ENCODE results near the gene ASB7.

Gene ASB7

GRCh38 chr15:100627789-100628395 lies 25.5 kb downstream of the ASB7 start:
- TF ChIP-seq CTCF (IDR thresholded peaks at IDR 0.05; ENCODE audit: insufficient read depth, low read depth, low read length, missing control alignments): peak; percentile 68
- H3K4me3 ChIP-seq (ENCODE audit: low read depth, low read length): no peak overlapping the region
- DNase-seq (ENCODE audit: low read depth): peak; percentile 85

- H3K4me3 ChIP-seq (ENCODE audit: low read depth, low read length): no peak overlapping the region
- no peak for DNase-seq (ENCODE audit: low read depth)
- TF ChIP-seq CTCF (IDR thresholded peaks at IDR 0.05; ENCODE audit: insufficient read depth, low read depth, low read length, missing control alignments): no peak
Measured at GRCh38 chr15:100628746-100629145, 26.4 kb downstream of the ASB7 start.

GRCh38 chr15:100631831-100632230 lies 29.4 kb downstream of the ASB7 start:
- DNase-seq (ENCODE audit: low read depth): no peak
- TF ChIP-seq CTCF (IDR thresholded peaks at IDR 0.05; ENCODE audit: insufficient read depth, low read depth, low read length, missing control alignments): no peak
- H3K4me3 ChIP-seq (ENCODE audit: low read depth, low read length): no peak overlapping the region

GRCh38 chr15:100633763-100634075 lies 31.3 kb downstream of the ASB7 start:
- H3K4me3 ChIP-seq (ENCODE audit: low read depth, low read length): no peak overlapping the region
- no peak for TF ChIP-seq CTCF (IDR thresholded peaks at IDR 0.05; ENCODE audit: insufficient read depth, low read depth, low read length, missing control alignments)
- DNase-seq (ENCODE audit: low read depth): no peak

GRCh38 chr15:100635406-100636071 lies 33.1 kb downstream of the ASB7 start:
- DNase-seq (ENCODE audit: low read depth): no peak
- H3K4me3 ChIP-seq (ENCODE audit: low read depth, low read length): no peak overlapping the region
- no peak for TF ChIP-seq CTCF (IDR thresholded peaks at IDR 0.05; ENCODE audit: insufficient read depth, low read depth, low read length, missing control alignments)

GRCh38 chr15:100638177-100638730 lies 35.9 kb downstream of the ASB7 start:
- H3K4me3 ChIP-seq (ENCODE audit: low read depth, low read length): no peak overlapping the region
- TF ChIP-seq CTCF (IDR thresholded peaks at IDR 0.05; ENCODE audit: insufficient read depth, low read depth, low read length, missing control alignments): no peak
- no peak for DNase-seq (ENCODE audit: low read depth)

All from GM12865 (cell line).